K562 (cell line): ENCODE measurements around the gene GYS1. TPM values are rescaled to one million over a fixed set of nuclear protein-coding genes. Genes with fewer than 3 reads are reported as not detected.
A peak's percentile ranks its signal among the peaks of the same experiment; 100 is the strongest.

ENCODE experiments used
- CREB5 ChIP-seq: fragments of 250-450 bp; sonication (Bioruptor Pico); IDR thresholded peaks from 2 replicates; pipeline ENCODE4 v1.5.0; 2020; ENCODE audit warnings: mild to moderate bottlenecking
- FOXP4 ChIP-seq: sonication (generic); formaldehyde crosslinking; IDR thresholded peaks from 2 replicates; pipeline ENCODE4 v1.8.0; 2022; ENCODE audit warnings: mild to moderate bottlenecking, missing genetic modification reagents, borderline replicate concordance
- HDAC2 ChIP-seq: fragments of 450-650 bp; IDR thresholded peaks from 2 replicates; pipeline ENCODE4 v1.6.1; 2016; ENCODE audit warnings: mild to moderate bottlenecking
- KDM5B ChIP-seq: fragments of 200-600 bp; sonication (generic); IDR thresholded peaks from 2 replicates; pipeline ENCODE4 v1.6.1; 2012; ENCODE audit warnings: low read depth, mild to moderate bottlenecking, moderate library complexity, low read length, control low read depth, inconsistent platforms; ENCODE audit not compliant: insufficient replicate concordance
- NR1H2 ChIP-seq: sonication (generic); formaldehyde crosslinking; IDR thresholded peaks from 2 replicates; pipeline ENCODE4 v1.4.0; 2020; ENCODE audit warnings: mild to moderate bottlenecking, missing genetic modification reagents
- POLR2H ChIP-seq: IDR thresholded peaks from 2 replicates; pipeline ENCODE4 v1.6.1; 2016; ENCODE audit warnings: missing genetic modification characterization, low read depth, mild to moderate bottlenecking, control low read depth, missing compliant biosample characterization, moderate library complexity
- SAP30 ChIP-seq: fragments of 200-600 bp; sonication (generic); IDR thresholded peaks from 2 replicates; pipeline ENCODE4 v1.6.1; 2012; ENCODE audit warnings: borderline replicate concordance, low read depth, mild to moderate bottlenecking, moderate library complexity, low read length, control low read depth, inconsistent platforms; ENCODE audit not compliant: insufficient read depth, poor library complexity, severe bottlenecking
- SMC3 ChIP-seq: conservative IDR thresholded peaks from 2 replicates; pipeline ENCODE4 v1.6.1; 2011; ENCODE audit warnings: low read depth, low read length, improper control_type of control experiment; ENCODE audit not compliant: insufficient read depth
- ZNF24 ChIP-seq: fragments of 450-650 bp; IDR thresholded peaks from 2 replicates; pipeline ENCODE4 v1.6.1; 2016
- ZNF41 ChIP-seq: fragments of 250-450 bp; sonication (Bioruptor Pico); conservative IDR thresholded peaks from 2 replicates; pipeline ENCODE4 v1.4.0; 2020; ENCODE audit warnings: mild to moderate bottlenecking
- ZNF436 ChIP-seq: fragments of 250-450, 450-650 bp; sonication (Bioruptor Pico); formaldehyde crosslinking; IDR thresholded peaks from 2 replicates; pipeline ENCODE4 v1.7.0; 2020; ENCODE audit warnings: mild to moderate bottlenecking
- ZNF785 ChIP-seq: fragments of 250-450 bp; sonication (Bioruptor Pico); IDR thresholded peaks from 2 replicates; pipeline ENCODE4 v1.4.0; 2020; ENCODE audit warnings: mild to moderate bottlenecking
- polyA plus RNA-seq, 8 experiments: library from polyadenylated mRNA; depleted of rRNA in 4 of 8; stranded (reverse) in 5 of 8; unstranded in 3 of 8; fragments of >200 nt; fragmentation: Nextera tagmentation in 2 of 8; fragmentation: Illumina TruSeq in 1 of 8; extraction: Ambion mirVana in 2 of 8; extraction: Trizol in 1 of 8; gene quantifications; 2 replicates each; pipeline versions ENCODE4 v1.2.1 to v1.2.3, GENCODE V29; 2011 to 2014; ENCODE audit warnings: inconsistent platforms in 1 of 8, missing spikeins in 1 of 8
- total RNA-seq, 7 experiments: library from RNA; depleted of rRNA in 6 of 7; stranded (reverse); fragments of >200 nt in 6 of 7; fragmentation: Illumina TruSeq in 2 of 7; extraction: Trizol in 2 of 7; gene quantifications; 2 replicates each; pipeline versions ENCODE4 v1.2.1 to v1.2.3, GENCODE V29; 2011 to 2021; ENCODE audit warnings: low replicate concordance in 1 of 7
- TF ChIP-seq, protein P1 (sequence below): fragments of 250-450 bp; sonication (Bioruptor Pico); IDR thresholded peaks from 2 replicates; pipeline ENCODE4 v1.5.1; 2021; ENCODE audit warnings: mild to moderate bottlenecking
- TF ChIP-seq, protein P2 (sequence below): sonication (generic); formaldehyde crosslinking; IDR thresholded peaks from 2 replicates; pipeline ENCODE4 v1.8.1; 2023; ENCODE audit warnings: mild to moderate bottlenecking, missing genetic modification reagents, moderate library complexity
- TF ChIP-seq, protein P3 (sequence below), 3 experiments: fragments of 200-800 bp in 1 of 3; fragments of 250-450 bp in 1 of 3; fragments of 450-650 bp in 1 of 3; sonication (Bioruptor Pico) in 1 of 3; sonication (Bioruptor generic) in 1 of 3; formaldehyde crosslinking in 1 of 3; IDR thresholded peaks; 2 replicates each; pipeline versions ENCODE4 v1.6.1 to v1.8.0; 2016 to 2022; ENCODE audit warnings: mild to moderate bottlenecking in 2 of 3, missing genetic modification characterization in 2 of 3, missing compliant biosample characterization in 1 of 3, moderate library complexity in 1 of 3

The GYS1 gene
- total and polyA plus RNA-seq, 9 of the 15 experiments (the other 6 are each of a cell fraction or from before 2014, with no cell fraction given), result 1.9 to 31.1 (median 15.2) TPM

- TF ChIP-seq FOXP4 (CRISPR knock-in tag) (no peak), HDAC2 (peak; percentile 76; the same call in 1 of the 2 replicates), ZNF436 (no peak), ZNF24 (no peak), ZNF41 (no peak), KDM5B (no peak), NR1H2 (CRISPR knock-in tag) (no peak), SAP30 (peak; percentile 83), CREB5 (CRISPR knock-in tag) (no peak), POLR2H (peak; percentile 31; the same call in 1 of the 2 replicates), SMC3 (no peak), ZNF785 (CRISPR knock-in tag) (no peak)
- TF ChIP-seq, protein P1, sequence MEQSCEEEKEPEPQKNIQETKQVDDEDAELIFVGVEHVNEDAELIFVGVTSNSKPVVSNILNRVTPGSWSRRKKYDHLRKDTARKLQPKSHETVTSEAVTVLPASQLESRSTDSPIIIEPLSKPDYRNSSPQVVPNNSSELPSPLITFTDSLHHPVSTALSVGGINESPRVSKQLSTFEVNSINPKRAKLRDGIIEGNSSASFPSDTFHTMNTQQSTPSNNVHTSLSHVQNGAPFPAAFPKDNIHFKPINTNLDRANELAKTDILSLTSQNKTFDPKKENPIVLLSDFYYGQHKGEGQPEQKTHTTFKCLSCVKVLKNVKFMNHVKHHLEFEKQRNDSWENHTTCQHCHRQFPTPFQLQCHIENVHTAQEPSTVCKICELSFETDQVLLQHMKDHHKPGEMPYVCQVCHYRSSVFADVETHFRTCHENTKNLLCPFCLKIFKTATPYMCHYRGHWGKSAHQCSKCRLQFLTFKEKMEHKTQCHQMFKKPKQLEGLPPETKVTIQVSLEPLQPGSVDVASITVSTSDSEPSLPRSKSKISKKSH (CRISPR knock-in tag), result no peak
- TF ChIP-seq, protein P2, sequence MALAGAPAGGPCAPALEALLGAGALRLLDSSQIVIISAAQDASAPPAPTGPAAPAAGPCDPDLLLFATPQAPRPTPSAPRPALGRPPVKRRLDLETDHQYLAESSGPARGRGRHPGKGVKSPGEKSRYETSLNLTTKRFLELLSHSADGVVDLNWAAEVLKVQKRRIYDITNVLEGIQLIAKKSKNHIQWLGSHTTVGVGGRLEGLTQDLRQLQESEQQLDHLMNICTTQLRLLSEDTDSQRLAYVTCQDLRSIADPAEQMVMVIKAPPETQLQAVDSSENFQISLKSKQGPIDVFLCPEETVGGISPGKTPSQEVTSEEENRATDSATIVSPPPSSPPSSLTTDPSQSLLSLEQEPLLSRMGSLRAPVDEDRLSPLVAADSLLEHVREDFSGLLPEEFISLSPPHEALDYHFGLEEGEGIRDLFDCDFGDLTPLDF (CRISPR knock-in tag), result no peak
- TF ChIP-seq, protein P3, sequence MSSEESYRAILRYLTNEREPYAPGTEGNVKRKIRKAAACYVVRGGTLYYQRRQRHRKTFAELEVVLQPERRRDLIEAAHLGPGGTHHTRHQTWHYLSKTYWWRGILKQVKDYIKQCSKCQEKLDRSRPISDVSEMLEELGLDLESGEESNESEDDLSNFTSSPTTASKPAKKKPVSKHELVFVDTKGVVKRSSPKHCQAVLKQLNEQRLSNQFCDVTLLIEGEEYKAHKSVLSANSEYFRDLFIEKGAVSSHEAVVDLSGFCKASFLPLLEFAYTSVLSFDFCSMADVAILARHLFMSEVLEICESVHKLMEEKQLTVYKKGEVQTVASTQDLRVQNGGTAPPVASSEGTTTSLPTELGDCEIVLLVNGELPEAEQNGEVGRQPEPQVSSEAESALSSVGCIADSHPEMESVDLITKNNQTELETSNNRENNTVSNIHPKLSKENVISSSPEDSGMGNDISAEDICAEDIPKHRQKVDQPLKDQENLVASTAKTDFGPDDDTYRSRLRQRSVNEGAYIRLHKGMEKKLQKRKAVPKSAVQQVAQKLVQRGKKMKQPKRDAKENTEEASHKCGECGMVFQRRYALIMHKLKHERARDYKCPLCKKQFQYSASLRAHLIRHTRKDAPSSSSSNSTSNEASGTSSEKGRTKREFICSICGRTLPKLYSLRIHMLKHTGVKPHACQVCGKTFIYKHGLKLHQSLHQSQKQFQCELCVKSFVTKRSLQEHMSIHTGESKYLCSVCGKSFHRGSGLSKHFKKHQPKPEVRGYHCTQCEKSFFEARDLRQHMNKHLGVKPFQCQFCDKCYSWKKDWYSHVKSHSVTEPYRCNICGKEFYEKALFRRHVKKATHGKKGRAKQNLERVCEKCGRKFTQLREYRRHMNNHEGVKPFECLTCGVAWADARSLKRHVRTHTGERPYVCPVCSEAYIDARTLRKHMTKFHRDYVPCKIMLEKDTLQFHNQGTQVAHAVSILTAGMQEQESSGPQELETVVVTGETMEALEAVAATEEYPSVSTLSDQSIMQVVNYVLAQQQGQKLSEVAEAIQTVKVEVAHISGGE (CRISPR knock-in tag; IDR thresholded peaks at IDR 0.05), result peak in 1 of 3 experiments; percentile 59; a peak in 2 of 6 replicates
These were observed 30.9 kb downstream of the GYS1 start (continued) for GRCh38 chr19:48962029-48962848.
